Measurements from ENCODE around the gene TCEA3.

The TCEA3 gene

GRCh38 chr1:23471473-23472075, 47.0 kb upstream of the TCEA3 start:
- Histone ChIP-seq H2AFZ (ENCODE audit: low read length) (no peak overlapping the region), H4K20me1 (ENCODE audit: insufficient read depth, low read length) (no peaks in the 10 kb centered on the region), H3K9ac (ENCODE audit: low read length) (no peak overlapping the region), H3K27me3 (replicated peaks; ENCODE audit: insufficient read depth, low read length) (no peaks in the 10 kb centered on the region), H3K4me2 (ENCODE audit: low read depth, low read length) (no peak overlapping the region), H3K36me3 (replicated peaks; ENCODE audit: insufficient read depth, low read length) (no peaks in the 10 kb centered on the region), H3K4me1 (ENCODE audit: low read length) (no peaks in the 10 kb centered on the region), H3K27ac (ENCODE audit: low read length) (no peak overlapping the region), H3F3A (ENCODE audit: insufficient read depth, low read length) (no peaks in the 10 kb centered on the region), H3K9me3 (replicated peaks; ENCODE audit: insufficient read depth, low read length) (no peaks in the 10 kb centered on the region), H3K79me2 (ENCODE audit: low read length) (no peaks in the 10 kb centered on the region), H3K4me3 (ENCODE audit: low read length) (no peak overlapping the region), H3K9me2 (replicated peaks; ENCODE audit: insufficient read depth, low read length) (no peaks in the 10 kb centered on the region)
- DNase-seq, result no peak
- TF ChIP-seq EZH2 (optimal IDR thresholded peaks at IDR 0.05; ENCODE audit: low read depth, low read length), result no peak
- TF ChIP-seq EZH2phosphoT487 (IDR thresholded peaks at IDR 0.05; ENCODE audit: low read length), result no peak
- no peak for TF ChIP-seq CTCF (IDR thresholded peaks at IDR 0.05; ENCODE audit: low read length)

- TF ChIP-seq CTCF (IDR thresholded peaks at IDR 0.05; ENCODE audit: low read length) (no peak), EZH2phosphoT487 (IDR thresholded peaks at IDR 0.05; ENCODE audit: low read length) (no peak), EZH2 (optimal IDR thresholded peaks at IDR 0.05; ENCODE audit: low read depth, low read length) (no peak)
- no peaks in the 10 kb centered on the region for H3K9me2 ChIP-seq (replicated peaks; ENCODE audit: insufficient read depth, low read length)
- H4K20me1 ChIP-seq (ENCODE audit: insufficient read depth, low read length), result no peaks in the 10 kb centered on the region
- H3K4me1 ChIP-seq (ENCODE audit: low read length), result no peaks in the 10 kb centered on the region
- no peak overlapping the region for H3K9ac ChIP-seq (ENCODE audit: low read length)
- no peak for DNase-seq
- H3K4me3 ChIP-seq (ENCODE audit: low read length), result no peak overlapping the region
- no peaks in the 10 kb centered on the region for H3K27me3 ChIP-seq (replicated peaks; ENCODE audit: insufficient read depth, low read length)
- no peaks in the 10 kb centered on the region for H3K36me3 ChIP-seq (replicated peaks; ENCODE audit: insufficient read depth, low read length)
- H3F3A ChIP-seq (ENCODE audit: insufficient read depth, low read length), result no peaks in the 10 kb centered on the region
- no peak overlapping the region for H3K27ac ChIP-seq (ENCODE audit: low read length)
- no peaks in the 10 kb centered on the region for H3K79me2 ChIP-seq (ENCODE audit: low read length)
- H3K9me3 ChIP-seq (replicated peaks; ENCODE audit: insufficient read depth, low read length), result no peaks in the 10 kb centered on the region
- no peak overlapping the region for H2AFZ ChIP-seq (ENCODE audit: low read length)
- H3K4me2 ChIP-seq (ENCODE audit: low read depth, low read length), result no peak overlapping the region
Measured at GRCh38 chr1:23470282-23471070, 45.9 kb upstream of the TCEA3 start.

- no peak overlapping the region for H3K4me3 ChIP-seq (ENCODE audit: low read length)
- TF ChIP-seq EZH2 (optimal IDR thresholded peaks at IDR 0.05; ENCODE audit: low read depth, low read length) (no peak), EZH2phosphoT487 (IDR thresholded peaks at IDR 0.05; ENCODE audit: low read length) (no peak), CTCF (IDR thresholded peaks at IDR 0.05; ENCODE audit: low read length) (no peak)
- no peak for DNase-seq
- H3K9me2 ChIP-seq (replicated peaks; ENCODE audit: insufficient read depth, low read length), result no peaks in the 10 kb centered on the region
- H3K27me3 ChIP-seq (replicated peaks; ENCODE audit: insufficient read depth, low read length), result no peaks in the 10 kb centered on the region
- H3K9ac ChIP-seq (ENCODE audit: low read length), result no peak overlapping the region
- no peaks in the 10 kb centered on the region for H4K20me1 ChIP-seq (ENCODE audit: insufficient read depth, low read length)
- H3K4me1 ChIP-seq (ENCODE audit: low read length), result no peaks in the 10 kb centered on the region
- no peaks in the 10 kb centered on the region for H3K36me3 ChIP-seq (replicated peaks; ENCODE audit: insufficient read depth, low read length)
- no peaks in the 10 kb centered on the region for H3K9me3 ChIP-seq (replicated peaks; ENCODE audit: insufficient read depth, low read length)
- no peak overlapping the region for H3K27ac ChIP-seq (ENCODE audit: low read length)
- no peaks in the 10 kb centered on the region for H3F3A ChIP-seq (ENCODE audit: insufficient read depth, low read length)
- H2AFZ ChIP-seq (ENCODE audit: low read length), result no peak overlapping the region
- H3K79me2 ChIP-seq (ENCODE audit: low read length), result no peaks in the 10 kb centered on the region
- no peak overlapping the region for H3K4me2 ChIP-seq (ENCODE audit: low read depth, low read length)
Measured at GRCh38 chr1:23469372-23469982, 44.9 kb upstream of the TCEA3 start.
